NCI-H2171 (cell line): ENCODE measurements around the gene ABCA5.
A peak's percentile ranks its signal among the peaks of the same experiment; 100 is the strongest.

ENCODE experiments used
- DNase-seq: peaks from one replicate; lab custom pipeline; 2025; lab: John Stamatoyannopoulos, UW

ABCA5 gene

GRCh38 chr17:69254187-69254586 lies 72.7 kb downstream of the ABCA5 start:
- no peak for DNase-seq

GRCh38 chr17:69250641-69251040 lies 76.3 kb downstream of the ABCA5 start:
- DNase-seq, result no peak

DNA sequence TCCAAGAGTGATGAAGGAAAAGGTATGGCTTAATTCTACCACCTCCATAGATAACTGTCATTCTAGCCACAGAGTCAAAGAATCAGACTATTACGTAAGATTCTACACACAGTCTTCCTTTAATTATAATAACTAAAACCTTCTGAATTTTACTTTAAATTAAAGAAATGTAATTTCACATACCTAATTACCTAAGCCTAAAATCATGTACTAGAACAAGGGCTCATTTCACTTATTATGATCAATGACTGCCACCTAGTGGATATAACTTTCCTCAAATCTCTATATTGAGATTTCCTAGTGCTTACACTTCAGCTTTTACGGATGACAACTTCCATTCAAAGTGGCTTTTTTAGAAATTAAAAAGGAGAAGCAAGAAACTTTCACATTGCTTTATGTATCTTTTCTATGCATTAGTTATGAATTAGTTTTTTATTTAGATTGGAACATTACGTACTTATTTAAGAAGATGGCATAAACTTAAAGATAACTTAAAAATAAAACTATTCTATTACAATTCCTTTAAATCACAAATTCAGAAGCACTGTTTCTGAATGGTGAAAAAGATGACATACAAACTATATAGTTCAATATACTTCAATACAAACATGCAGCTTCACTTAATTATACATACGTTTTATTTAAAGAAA lies 80.1 kb downstream of the ABCA5 start:
- peak; percentile 23 for DNase-seq

DNA sequence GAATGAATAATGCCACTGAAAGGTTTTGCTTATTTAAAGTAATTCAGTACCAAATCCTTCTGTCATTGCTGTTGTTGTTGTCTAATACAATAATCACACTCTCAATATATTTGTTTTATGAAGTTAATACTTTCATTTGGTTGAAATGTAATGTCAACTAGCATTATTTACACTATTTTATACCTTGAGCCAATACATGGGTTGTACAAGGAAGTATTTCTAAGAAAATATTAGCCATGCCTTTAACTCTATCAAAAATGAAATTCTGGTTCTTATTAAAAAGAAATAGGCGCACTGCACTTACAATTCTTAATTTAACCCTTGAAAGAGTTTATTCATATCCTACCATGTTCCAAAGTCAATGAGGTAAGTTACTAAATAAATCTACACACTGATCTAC lies 80.7 kb downstream of the ABCA5 start:
- DNase-seq, result no peak

- DNase-seq, result no peak
Measured at GRCh38 chr17:69245617-69246016, 81.3 kb downstream of the ABCA5 start.

- DNase-seq, result no peak
Measured at GRCh38 chr17:69239611-69240600, 87.0 kb downstream of the ABCA5 start.

- DNase-seq, result no peak
Measured at GRCh38 chr17:69236946-69237345, 90.0 kb downstream of the ABCA5 start.

GRCh38 chr17:69236464-69236863 lies 90.5 kb downstream of the ABCA5 start:
- no peak for DNase-seq

DNA sequence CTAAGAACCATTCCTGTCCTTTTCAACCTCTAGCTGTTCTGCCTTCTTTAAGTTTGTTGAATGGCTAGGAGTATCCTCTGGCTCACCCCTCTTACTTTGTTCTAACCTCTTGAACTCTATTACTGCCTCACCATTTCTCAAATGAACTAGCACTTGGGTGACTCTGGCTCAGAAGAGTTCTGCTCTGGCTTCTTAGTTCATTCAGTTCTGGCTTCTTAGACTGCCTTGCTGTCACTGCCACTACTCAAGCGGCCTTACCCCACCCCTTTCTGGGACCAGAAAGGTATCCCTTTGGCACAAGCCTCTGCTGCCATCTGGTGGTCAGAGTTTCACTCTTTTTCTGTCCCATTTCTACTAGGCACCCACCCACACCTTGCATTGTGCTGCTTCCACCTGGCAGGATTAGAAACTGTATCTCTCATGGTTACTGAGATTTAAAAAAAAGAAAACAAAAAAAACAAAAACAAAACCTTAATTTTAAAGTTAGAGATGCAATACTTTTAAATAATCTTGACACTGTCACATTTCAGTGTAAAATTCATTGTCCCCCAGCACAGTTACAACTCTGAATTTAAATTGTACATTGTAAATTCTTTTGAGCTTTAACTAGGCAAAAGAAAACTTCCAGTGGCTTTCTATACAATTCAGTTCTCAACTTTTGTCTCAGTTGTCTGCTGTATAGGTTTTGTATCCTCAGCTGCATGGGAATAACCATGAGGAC lies 91.4 kb downstream of the ABCA5 start:
- peak; percentile 33 for DNase-seq

DNA sequence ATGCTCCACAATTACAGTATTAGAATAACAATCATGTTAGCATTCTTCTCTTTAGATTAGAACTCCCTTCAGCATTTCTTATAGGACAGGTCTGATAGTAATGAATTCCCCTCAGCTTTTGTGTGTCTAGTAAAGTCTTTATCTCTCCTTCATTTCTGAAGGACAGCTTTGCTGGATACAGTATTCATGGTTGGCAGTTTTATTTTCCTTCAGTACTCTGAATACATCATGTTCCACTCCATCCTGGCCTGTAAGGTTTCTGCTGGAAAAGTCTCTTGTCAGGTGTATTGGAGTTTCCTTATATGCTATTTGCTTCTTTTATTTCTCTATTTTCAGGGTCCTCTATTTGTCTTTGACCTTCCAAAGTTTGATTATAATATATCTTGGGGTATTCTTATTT lies 94.3 kb downstream of the ABCA5 start:
- DNase-seq, result no peak

GRCh38 chr17:69231521-69231920 lies 95.4 kb downstream of the ABCA5 start:
- no peak for DNase-seq

DNA sequence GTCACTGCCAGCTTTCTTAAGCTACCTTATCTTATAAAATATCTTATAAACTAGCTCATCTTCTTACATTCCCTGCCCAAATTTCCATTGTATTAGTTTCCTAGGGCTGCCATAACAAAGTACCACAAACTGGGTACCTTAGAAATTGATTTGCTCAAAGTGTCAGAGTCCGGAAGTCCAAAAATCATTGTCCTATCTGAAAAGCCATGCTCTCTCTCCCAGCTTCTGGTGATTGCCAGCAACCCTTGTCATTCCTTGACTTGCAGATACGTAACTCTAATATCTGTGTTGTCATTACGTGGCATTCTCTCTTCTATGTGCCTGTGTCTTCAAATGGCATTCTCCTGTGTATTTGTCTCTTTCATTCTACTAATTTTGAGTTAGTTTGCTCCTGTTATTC lies 96.0 kb downstream of the ABCA5 start:
- DNase-seq, result no peak

- DNase-seq, result no peak
Measured at GRCh38 chr17:69228576-69228975, 98.4 kb downstream of the ABCA5 start, which contains the start of gene ABCA10. Gene ABCA10 (minus strand): TSS chr17:69228824. CDS start chr17:69225358, 3,466 bp downstream.

- DNase-seq, result no peak
Measured at GRCh38 chr17:69228018-69228417, 98.9 kb downstream of the ABCA5 start.

- DNase-seq, result no peak
Measured at GRCh38 chr17:69227541-69227940, 99.4 kb downstream of the ABCA5 start.

- DNase-seq, result no peak
Measured at GRCh38 chr17:69223809-69224208, 103.1 kb downstream of the ABCA5 start.

DNA sequence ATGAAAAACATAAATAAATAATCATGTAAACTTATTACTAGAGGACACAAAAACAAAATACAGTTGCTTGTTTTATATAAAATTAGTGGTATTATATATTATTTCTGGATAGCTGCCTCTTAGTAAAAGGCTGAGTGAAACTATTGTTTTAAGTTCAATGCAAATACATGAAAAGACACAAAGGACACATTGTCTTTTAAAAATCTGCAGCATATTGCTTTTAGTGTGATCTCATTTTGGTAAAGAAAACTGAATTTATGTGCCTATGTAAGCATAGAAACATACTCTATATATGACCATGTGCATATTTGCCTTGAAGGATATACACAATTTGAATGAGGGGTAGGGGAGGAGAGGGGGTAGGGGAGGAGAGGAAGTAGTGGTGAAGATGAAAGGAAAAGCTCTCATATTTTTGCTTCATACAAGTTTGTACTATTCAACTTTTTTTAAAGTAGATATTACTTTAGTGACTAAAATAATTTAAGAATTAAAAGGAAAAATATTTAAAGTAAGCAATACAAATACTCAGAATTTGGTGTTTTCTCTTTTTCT lies 104.2 kb downstream of the ABCA5 start:
- DNase-seq, result no peak

GRCh38 chr17:69220098-69220497 lies 106.8 kb downstream of the ABCA5 start:
- no peak for DNase-seq

DNA sequence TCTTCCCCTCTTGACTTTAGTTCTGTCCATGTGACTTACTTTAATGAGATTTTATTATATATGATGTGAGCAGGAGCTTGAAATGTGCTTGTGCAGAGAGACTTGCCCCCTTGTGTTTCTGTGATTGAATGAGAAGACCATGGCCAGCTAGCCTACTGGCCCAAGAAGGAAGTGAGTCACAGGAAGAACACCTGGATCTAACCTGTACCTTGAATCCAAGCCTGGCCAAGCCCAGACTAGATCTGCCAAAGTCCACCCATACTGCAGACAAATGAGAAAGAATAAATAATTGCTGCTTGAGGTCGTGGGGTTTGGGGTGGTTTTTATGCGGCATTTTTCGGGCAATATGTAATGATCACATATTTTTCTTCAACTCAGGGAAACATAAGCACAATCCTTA lies 107.9 kb downstream of the ABCA5 start:
- DNase-seq, result no peak

- DNase-seq, result no peak
Measured at GRCh38 chr17:69213059-69213813, 113.7 kb downstream of the ABCA5 start.

- no peak for DNase-seq
Measured at GRCh38 chr17:69208640-69209039, 118.3 kb downstream of the ABCA5 start.
